PC-9 (cell line): Measurements from ENCODE around the gene ZNF581. TPM values are rescaled to one million over a fixed set of nuclear protein-coding genes. Genes with fewer than 3 reads are reported as not detected.

Experiments
- BruUV-seq: library from RNA; stranded (reverse); fragments of 400-500 nt; replicated peaks from 2 replicates; lab custom pipeline; 2021; lab: Mats Ljungman, UMichigan
- CTCF ChIA-PET: fragments of 300-600 bp; sonication (Branson Sonifier 250); formaldehyde crosslinking; loops from one replicate; lab custom pipeline; 2022; ENCODE audit warnings: antibody characterized with exemption; lab: Charles Lee
- POLR2A ChIA-PET: fragments of 300-600 bp; sonication (Branson Sonifier 250); formaldehyde crosslinking; loops from one replicate; lab custom pipeline; 2022; ENCODE audit warnings: antibody characterized with exemption; ENCODE audit not compliant: unreplicated experiment; lab: Charles Lee
- DNase-seq, 2 experiments: peaks; one replicate each; pipeline versions ENCODE4 v3.0.0 to v3.0.0-alpha.2; 2015 to 2022; ENCODE audit warnings: mixed read lengths in 1 of 2
- H2AFZ ChIP-seq: fragments of 200-600 bp; sonication (generic); 2 replicates; pipeline ENCODE4 v1.8.1; 2017; ENCODE audit warnings: antibody characterized with exemption
- H3F3A ChIP-seq: fragments of 200-600 bp; sonication (generic); 2 replicates; pipeline ENCODE4 v1.8.1; 2017; ENCODE audit warnings: antibody characterized with exemption, mild to moderate bottlenecking, low read depth; ENCODE audit not compliant: insufficient read depth
- H3K27ac ChIP-seq: fragments of 200-600 bp; sonication (generic); 2 replicates; pipeline ENCODE4 v1.6.1; 2016; ENCODE audit warnings: mixed run types
- H3K27me3 ChIP-seq: fragments of 200-600 bp; sonication (generic); 2 replicates; pipeline ENCODE4 v1.6.1; 2016; ENCODE audit warnings: low read depth, mixed run types; ENCODE audit not compliant: insufficient read depth
- H3K36me3 ChIP-seq: fragments of 200-600 bp; sonication (generic); 2 replicates; pipeline ENCODE4 v1.6.1; 2016; ENCODE audit warnings: low read depth, mixed run types
- H3K4me1 ChIP-seq: fragments of 200-600 bp; sonication (generic); replicated peaks from 2 replicates; pipeline ENCODE4 v1.6.1; 2016; ENCODE audit warnings: mixed run types; ENCODE audit not compliant: insufficient read depth
- H3K4me2 ChIP-seq: fragments of 200-600 bp; sonication (generic); 2 replicates; pipeline ENCODE4 v1.6.1; 2017; ENCODE audit warnings: mixed run types
- H3K4me3 ChIP-seq: fragments of 200-600 bp; sonication (generic); 2 replicates; pipeline ENCODE4 v1.6.1; 2016; ENCODE audit warnings: mixed run types
- H3K79me2 ChIP-seq: fragments of 200-600 bp; sonication (generic); 2 replicates; pipeline ENCODE4 v1.6.1; 2017; ENCODE audit warnings: low read depth, mixed run types
- H3K9me2 ChIP-seq: fragments of 200-600 bp; sonication (generic); 2 replicates; pipeline ENCODE4 v1.8.1; 2017; ENCODE audit warnings: mild to moderate bottlenecking; ENCODE audit not compliant: insufficient read depth
- H3K9me3 ChIP-seq: fragments of 200-600 bp; sonication (generic); 2 replicates; pipeline ENCODE4 v1.8.1; 2016; ENCODE audit warnings: low read depth; ENCODE audit not compliant: insufficient read depth
- H4K20me1 ChIP-seq: fragments of 200-600 bp; sonication (generic); 2 replicates; pipeline ENCODE4 v1.8.1; 2017; ENCODE audit not compliant: insufficient read depth
- EZH2 ChIP-seq: fragments of 200-600 bp; sonication (generic); IDR thresholded peaks from 2 replicates; pipeline ENCODE4 v1.8.0; 2017; ENCODE audit warnings: antibody characterized with exemption, low read depth
- intact Hi-C: fragments of 100-400 bp; cut with micrococcal nuclease; formaldehyde crosslinking; loops from one replicate; pipeline ENCODE4 v1.10.0; 2022; ENCODE audit not compliant: unreplicated experiment
- total RNA-seq: library from RNA; stranded (reverse); gene quantifications from 2 replicates; pipeline ENCODE4 v1.2.3, GENCODE V29; 2021
- TF ChIP-seq, protein P1 (sequence below): fragments of 200-600 bp; sonication (generic); conservative IDR thresholded peaks from 2 replicates; pipeline ENCODE4 v1.6.1; 2017; ENCODE audit warnings: mixed run types, antibody characterized with exemption, mild to moderate bottlenecking, moderate library complexity

Gene ZNF581
- total RNA-seq, 1 experiment from 2014 or later: 53.5 TPM

DNA sequence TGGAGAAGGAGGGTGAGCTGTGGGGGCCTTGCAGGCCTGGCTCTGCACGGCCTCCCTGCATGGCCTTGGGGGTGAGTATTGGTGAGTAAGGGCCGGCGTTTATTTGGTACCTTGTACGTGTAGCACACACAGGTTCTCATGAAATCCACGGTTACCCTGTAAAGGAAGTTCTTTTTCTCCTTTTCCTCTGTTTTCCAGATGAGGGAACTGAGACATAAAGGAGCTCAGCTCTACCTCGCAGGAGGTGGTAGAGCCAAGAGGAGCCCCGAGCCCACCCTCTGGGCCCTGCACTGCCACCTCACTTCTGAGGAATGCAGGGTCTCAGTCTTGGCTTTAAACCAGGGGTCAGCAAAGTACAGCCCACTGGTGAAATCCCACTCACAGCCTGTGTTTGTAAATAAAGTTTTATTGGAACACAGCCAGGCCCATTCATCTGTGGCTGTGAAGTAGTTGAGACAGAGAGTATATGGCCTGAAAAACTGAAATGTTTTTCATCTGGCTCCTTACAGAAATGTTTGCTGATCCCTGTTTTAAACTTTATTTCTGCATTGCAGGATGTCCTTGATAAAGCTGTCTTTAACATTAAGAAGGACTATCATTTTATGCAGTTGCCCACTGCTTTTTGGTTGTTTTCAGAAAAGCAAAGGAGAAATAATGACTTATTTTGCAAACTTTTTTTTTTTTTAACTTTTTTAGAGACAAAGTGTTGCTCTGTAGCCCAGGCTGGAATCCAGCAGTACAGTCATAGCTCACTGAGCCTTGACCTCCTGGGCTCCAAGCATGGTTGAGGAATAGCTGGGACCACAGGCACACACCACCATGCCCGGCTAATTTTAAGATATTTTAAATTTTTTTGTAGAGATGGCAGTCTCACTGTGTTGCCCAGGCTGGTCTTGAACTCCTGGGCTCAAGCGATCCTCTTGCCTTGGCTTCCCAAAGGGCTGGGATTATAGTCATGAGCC, 38.0 kb downstream of the ZNF581 start:
- no peak for TF ChIP-seq EZH2
- TF ChIP-seq, protein P1, sequence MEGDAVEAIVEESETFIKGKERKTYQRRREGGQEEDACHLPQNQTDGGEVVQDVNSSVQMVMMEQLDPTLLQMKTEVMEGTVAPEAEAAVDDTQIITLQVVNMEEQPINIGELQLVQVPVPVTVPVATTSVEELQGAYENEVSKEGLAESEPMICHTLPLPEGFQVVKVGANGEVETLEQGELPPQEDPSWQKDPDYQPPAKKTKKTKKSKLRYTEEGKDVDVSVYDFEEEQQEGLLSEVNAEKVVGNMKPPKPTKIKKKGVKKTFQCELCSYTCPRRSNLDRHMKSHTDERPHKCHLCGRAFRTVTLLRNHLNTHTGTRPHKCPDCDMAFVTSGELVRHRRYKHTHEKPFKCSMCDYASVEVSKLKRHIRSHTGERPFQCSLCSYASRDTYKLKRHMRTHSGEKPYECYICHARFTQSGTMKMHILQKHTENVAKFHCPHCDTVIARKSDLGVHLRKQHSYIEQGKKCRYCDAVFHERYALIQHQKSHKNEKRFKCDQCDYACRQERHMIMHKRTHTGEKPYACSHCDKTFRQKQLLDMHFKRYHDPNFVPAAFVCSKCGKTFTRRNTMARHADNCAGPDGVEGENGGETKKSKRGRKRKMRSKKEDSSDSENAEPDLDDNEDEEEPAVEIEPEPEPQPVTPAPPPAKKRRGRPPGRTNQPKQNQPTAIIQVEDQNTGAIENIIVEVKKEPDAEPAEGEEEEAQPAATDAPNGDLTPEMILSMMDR: no peak
- peaks cover 9% of the 10 kb centered on the region for H3K4me1 ChIP-seq
- CTCF ChIA-PET: no interaction called here
- no peaks in the 10 kb centered on the region for H3F3A ChIP-seq
- H4K20me1 ChIP-seq: peaks cover 57% of the 10 kb centered on the region
- H3K4me3 ChIP-seq: no peak overlapping the region
- peaks cover 60% of the 10 kb centered on the region for H3K79me2 ChIP-seq
- H3K27me3 ChIP-seq: no peaks in the 10 kb centered on the region
- no peak overlapping the region for H3K27ac ChIP-seq
- DNase-seq: no peak
- BruUV-seq: no TSS peak
- H3K36me3 ChIP-seq: peaks cover 43% of the 10 kb centered on the region
- H3K9me3 ChIP-seq: no peaks in the 10 kb centered on the region
- no peak overlapping the region for H3K4me2 ChIP-seq
- no peak overlapping the region for H2AFZ ChIP-seq
- POLR2A ChIA-PET: no interaction called here
- intact Hi-C loops: no loop called here
- H3K9me2 ChIP-seq: no peaks in the 10 kb centered on the region

DNA sequence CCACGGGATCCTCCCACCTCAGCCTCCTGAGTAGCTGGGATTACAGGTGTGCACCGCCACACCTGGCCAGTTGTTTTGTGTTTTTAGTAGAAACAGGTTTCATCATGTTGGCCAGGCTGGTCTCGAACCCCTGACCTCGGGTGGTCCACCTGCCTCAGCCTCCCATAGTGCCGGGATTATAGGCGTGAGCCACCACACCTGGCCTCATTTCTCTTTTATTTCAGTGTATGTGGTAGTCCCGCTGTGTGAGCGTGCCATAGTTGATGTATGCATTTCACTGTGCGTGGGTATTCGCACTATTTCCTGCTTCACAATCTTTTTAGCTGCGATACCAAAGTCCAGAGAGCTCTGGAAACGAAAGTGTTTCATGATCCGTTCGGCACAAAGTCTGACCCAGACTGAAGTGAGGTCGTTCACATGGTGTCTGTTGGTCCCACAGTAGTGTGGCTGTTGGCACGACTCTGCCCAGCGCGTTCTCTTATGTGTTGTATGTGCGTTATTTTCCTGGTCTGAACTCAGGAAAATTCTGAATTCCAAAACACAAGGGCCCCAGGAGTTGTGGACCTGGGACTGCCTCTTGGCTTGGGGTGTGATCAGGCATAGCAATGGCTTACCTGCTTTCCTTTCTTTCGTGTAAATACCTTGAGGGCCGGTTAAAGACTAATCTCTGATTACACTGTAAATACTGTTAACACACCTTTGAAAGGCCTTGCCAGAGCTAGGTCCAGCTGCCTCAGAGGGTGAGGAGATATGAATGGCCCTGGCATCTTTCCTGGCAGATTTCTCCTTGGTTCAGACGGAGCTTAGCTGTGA, 40.2 kb downstream of the ZNF581 start:
- peaks cover 67% of the 10 kb centered on the region for H4K20me1 ChIP-seq
- peaks cover 39% of the 10 kb centered on the region for H3K79me2 ChIP-seq
- ChIA-PET CTCF (no interaction called here), POLR2A (no interaction called here)
- intact Hi-C loops: no loop called here
- no peak overlapping the region for H3K4me2 ChIP-seq
- H3K9me3 ChIP-seq: no peaks in the 10 kb centered on the region
- no peaks in the 10 kb centered on the region for H3K27me3 ChIP-seq
- no peak overlapping the region for H3K4me3 ChIP-seq
- H2AFZ ChIP-seq: no peak overlapping the region
- no TSS peak for BruUV-seq
- no peak overlapping the region for H3K27ac ChIP-seq
- DNase-seq: no peak
- H3K9me2 ChIP-seq: no peaks in the 10 kb centered on the region
- no peaks in the 10 kb centered on the region for H3F3A ChIP-seq
- H3K36me3 ChIP-seq: peaks cover 34% of the 10 kb centered on the region
- TF ChIP-seq, protein P1: no peak
- H3K4me1 ChIP-seq: no peaks in the 10 kb centered on the region

DNA sequence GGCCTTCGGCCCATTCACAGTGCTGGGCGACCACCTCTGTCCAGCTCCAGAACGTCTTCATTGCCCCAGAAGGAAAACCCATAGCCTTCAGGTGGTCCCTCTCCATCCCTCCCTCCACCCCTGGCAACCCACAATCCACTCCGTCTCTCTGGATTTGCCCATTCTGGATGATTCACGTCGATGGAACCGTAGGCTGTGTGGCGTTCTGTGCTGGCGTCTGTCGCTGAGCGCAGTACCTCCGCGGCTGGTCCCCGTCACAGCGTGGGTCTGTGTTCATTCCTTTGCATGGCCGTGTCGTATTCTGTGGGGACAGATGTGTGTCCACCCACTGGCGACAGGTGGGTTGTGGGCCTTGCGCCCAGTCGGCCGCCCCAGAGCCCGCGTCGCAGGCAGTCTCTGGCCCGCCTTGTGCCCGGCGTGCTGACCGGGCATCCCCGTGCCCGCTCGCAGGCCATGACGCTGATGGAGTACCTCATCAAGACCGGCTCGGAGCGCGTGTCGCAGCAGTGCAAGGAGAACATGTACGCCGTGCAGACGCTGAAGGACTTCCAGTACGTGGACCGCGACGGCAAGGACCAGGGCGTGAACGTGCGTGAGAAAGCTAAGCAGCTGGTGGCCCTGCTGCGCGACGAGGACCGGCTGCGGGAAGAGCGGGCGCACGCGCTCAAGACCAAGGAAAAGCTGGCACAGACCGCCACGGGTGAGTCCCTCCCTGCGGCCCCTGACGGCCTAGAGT, 41.7 kb downstream of the ZNF581 start:
- H3K79me2 ChIP-seq: peaks cover 24% of the 10 kb centered on the region
- CTCF ChIA-PET: no interaction called here

More for the DNA sequence above, 41.7 kb downstream of the ZNF581 start:
- no TSS peak for BruUV-seq
- Histone ChIP-seq H3K9me2 (no peaks in the 10 kb centered on the region), H3K4me3 (no peak overlapping the region), H3K4me1 (no peaks in the 10 kb centered on the region), H3K4me2 (no peak overlapping the region), H2AFZ (no peak overlapping the region), H3K36me3 (peaks cover 25% of the 10 kb centered on the region), H3F3A (no peaks in the 10 kb centered on the region), H3K9me3 (no peaks in the 10 kb centered on the region), H4K20me1 (peaks cover 60% of the 10 kb centered on the region), H3K27me3 (no peaks in the 10 kb centered on the region), H3K27ac (no peak overlapping the region)
- TF ChIP-seq, protein P1: no peak
- no peak for TF ChIP-seq EZH2
- intact Hi-C loops: no loop called here
- DNase-seq: no peak
- POLR2A ChIA-PET: no interaction called here
